Muscle of back (tissue), 11 donors: ENCODE measurements around the gene PNLIPRP3. TPM values are rescaled to one million over a fixed set of nuclear protein-coding genes. Genes with fewer than 3 reads are reported as not detected.

Experiments
- DNase-seq, 3 donors: peaks; one replicate each; pipeline versions ENCODE4 v3.0.0 to v3.0.0-alpha.2; 2013
- polyA plus RNA-seq, 10 donors: library from polyadenylated mRNA; unstranded; fragments of 120-200 nt; gene quantifications; one replicate each; pipeline ENCODE4 v1.2.1, GENCODE V29; 2013; ENCODE audit not compliant: insufficient read length in 10 of 10

Gene PNLIPRP3
- polyA plus RNA-seq, 10 donors = 0.08 to 1.3 TPM; not detected in 8

DNA sequence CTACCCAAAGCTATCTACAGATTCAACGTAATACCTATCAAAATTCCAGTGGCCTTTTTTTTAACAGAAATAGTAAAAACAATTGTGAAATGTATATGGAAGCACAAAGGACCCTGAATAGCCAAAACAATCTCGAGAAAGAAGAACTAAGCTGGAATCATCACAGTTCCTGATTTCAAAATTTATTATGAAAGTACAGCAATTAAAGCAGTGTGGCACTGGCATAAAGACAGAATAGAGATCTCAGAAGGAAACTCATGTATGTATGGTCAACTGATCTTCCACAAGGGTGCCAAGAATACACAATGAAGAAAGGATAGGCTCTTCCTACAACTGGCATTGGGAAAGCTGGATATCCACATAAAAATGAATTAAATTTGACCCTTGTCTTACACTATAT, 23.2 kb downstream of the PNLIPRP3 start:
- no peak for DNase-seq

DNA sequence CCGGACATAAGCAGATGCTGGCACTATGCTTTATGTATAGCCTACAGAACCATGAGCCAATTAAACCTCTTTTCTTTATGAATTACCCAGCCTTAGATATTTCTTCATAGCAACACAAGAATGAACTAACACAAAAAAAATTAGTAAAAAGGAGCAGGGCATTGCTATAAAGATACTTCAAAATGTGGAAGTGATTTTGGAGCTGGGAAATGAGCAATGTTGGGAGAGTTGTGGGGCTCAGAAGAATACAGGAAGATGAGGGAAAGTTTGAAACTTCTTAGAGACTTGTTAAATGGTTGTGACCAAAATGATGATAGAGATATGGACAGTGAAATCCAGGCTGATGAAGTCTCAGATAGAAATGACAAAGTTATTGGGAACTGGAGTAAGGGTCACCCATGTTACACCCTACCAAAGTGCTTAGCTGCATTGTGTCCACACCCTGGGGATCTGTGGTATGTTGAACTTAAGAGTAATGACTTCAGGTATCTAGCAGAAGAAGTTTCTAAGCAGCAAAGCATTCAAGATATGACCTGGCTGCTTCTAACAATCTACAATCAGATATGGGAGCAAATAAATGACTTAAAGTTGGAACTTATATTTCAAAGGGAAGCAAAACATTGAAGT, 24.2 kb downstream of the PNLIPRP3 start:
- DNase-seq = no peak

DNA sequence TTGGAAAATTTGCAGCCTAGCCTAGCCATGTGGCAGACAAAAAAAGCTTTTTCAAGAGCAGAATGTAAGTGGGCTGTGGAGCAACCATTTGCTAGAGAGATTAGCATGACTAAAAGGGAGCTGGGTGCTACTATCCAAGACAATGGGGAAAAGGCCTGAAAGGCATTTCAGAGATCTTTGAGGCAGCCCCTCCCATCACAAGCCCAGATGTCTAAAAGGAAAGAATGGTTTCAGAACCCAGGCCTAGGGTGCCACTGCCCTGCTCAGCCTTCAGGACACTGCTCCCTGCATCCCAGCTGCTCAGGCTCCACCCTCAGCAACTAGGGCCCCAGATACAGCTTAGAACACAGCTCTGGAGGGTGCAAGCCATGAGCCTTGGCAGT, 24.7 kb downstream of the PNLIPRP3 start:
- DNase-seq = no peak

DNA sequence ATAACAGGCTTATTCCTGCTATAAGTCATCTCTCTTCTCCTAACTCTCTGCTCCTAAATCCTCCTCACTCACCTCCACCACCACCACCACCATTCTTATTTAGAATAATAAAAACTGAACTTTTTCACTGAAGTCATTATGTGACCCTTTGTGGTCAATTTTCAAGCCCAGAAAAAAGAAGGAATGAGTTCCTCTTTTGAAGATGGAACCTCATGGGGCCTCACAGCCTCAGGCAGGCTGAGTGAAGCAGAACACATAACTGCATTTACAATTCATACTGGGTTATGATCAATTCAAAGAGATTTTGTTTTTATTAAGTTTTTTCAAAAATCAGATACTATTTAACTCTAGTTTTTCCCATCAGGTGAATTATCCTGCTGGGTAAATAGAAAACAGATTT, 29.8 kb downstream of the PNLIPRP3 start:
- DNase-seq = no peak

DNA sequence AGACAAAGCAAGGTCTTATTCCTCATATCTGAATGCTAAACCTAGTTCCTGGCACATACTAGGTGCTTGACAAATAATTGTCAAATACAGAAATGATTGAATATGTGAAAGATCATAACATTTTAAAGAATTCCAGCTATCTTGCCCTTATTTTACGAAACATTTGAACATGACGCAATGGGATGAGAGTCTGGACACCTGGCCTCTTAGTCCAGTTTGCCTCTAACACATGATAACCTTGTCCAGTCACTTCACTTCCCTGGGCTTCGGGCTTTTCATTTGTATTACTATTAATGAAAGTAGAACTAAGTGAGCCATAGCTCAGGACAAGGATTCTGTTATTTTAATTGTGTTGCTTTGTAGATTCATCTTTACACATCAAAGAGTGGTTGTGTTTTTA, 32.6 kb downstream of the PNLIPRP3 start:
- no peak for DNase-seq

DNA sequence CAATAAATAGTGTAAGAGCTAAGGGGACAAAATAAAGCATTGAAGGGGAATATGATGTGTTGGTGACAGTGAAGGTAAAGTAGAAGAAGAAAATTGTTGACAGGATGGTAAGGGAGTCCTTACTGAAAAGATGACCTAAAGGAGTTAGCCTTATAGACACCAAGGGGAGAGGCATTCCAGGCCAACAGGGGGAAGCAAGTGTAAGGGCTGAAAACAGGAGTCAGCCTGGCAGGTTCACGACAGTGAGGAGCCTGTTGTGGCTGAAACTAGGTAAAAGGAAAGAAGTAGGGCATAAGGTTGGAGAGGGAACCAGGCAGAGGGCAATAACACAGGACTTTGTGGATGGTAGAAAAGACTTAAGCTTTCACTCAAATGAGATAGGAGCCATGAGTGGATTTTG, 34.0 kb downstream of the PNLIPRP3 start:
- no peak for DNase-seq

DNA sequence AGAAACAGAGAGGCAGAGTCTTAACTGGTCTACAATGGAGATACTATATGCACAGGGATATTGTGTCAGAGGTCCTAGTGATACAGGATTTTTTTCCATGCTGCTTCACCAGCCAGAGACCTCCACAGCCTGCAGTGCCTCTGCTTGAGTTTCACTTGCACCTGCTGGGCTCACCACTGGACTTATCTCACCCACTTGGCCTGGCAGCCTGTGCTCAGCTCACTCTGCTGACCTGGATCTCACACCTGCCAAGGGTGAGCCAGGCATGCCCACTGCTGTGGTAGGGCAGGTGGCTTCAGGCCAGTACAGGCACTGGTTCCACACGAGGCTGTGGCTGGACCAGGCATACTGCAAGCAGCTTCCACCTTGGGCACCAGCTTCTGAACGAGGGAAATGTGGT, 36.6 kb downstream of the PNLIPRP3 start:
- no peak for DNase-seq

DNA sequence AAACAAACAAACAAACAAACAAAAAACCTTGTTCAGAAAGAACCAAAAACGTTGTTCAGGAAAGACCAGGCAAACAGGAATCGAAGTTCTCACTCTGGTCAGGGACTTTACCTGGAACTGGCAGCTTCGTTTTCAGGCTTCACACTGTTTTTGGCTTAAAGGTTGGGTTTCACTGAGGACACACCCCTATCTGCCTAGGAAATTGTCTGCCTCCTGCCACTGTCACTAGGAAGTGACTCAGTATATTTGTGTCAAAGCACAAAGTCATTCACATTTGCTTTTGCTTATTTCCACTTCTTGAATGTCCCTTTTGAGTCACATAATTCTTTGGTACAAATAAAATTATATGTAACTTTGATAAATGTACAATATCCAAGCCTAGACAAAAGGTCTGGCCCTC, 37.9 kb downstream of the PNLIPRP3 start:
- DNase-seq = no peak

DNA sequence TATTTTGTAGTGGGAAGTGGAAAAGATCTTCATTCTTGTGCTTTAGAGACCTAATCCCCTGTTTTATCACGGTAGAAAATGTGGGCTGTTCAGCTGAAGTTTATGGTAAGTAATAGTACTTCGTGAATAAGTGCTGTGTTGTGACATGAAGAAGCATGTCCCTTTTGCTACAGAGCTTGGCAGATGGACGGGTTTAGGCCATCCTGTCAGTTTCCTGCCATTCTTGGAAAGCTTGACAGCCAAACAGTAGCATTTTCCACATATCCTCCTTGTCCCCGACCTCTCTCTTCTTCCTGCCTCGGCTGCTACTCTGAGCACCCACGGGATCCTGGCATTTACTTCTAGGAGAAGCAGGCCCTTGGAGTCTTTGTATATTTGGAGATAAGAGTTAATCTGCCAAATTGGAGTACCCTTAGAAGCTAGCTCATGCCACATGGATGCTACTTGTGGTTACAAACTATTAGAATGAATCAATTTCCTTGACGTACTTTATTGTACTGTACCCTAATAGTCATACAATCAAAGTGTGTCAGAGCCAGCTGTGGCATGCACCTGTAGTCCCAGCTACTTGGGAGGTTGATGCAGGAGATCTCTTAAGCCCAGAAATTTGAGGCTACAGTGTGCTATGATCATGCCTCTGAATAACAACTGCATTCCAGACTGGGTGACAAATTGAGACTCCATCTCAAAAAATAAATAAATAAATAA, 39.2 kb downstream of the PNLIPRP3 start:
- DNase-seq = no peak

DNA sequence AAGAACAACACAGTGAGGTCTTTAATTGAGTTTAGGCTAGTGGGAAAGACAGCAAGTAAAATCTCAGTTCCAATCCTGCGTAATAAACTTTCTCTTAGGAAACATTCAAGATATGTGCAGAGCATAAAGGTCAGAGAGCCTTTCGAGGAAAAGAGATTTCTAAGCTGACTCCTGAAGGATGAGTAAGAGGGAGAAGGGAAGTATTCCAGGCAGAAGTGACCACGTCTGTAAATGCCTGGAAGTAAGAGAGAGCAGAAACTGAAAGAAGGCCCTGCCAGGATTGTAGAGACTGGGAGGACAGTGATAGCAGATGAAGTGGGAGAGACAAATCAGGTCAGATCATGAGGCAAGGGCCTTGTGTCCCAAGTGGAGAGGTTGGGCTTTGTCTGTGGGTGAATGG, 41.8 kb downstream of the PNLIPRP3 start:
- DNase-seq = peak in 1 of 3 donors; percentile 21

DNA sequence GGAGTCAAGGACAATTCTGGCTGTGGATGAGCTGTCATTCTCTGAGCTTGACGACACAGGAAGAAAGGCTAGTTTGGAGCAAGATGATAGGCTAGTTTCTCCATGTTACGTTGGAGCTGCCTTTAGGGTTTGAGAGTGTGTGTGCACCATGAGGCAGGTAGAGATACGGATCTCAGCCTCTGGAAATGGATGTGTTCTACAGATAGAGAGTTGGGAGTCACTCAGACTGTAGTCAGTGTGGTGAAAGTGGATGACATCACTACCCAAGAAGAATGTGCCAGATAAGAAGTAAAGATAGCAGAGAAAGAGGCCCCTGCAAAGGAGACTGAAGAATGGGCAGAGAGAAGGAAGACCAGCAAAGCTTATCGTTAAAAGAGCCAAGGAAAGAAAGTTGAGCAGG, 42.4 kb downstream of the PNLIPRP3 start:
- DNase-seq = no peak

DNA sequence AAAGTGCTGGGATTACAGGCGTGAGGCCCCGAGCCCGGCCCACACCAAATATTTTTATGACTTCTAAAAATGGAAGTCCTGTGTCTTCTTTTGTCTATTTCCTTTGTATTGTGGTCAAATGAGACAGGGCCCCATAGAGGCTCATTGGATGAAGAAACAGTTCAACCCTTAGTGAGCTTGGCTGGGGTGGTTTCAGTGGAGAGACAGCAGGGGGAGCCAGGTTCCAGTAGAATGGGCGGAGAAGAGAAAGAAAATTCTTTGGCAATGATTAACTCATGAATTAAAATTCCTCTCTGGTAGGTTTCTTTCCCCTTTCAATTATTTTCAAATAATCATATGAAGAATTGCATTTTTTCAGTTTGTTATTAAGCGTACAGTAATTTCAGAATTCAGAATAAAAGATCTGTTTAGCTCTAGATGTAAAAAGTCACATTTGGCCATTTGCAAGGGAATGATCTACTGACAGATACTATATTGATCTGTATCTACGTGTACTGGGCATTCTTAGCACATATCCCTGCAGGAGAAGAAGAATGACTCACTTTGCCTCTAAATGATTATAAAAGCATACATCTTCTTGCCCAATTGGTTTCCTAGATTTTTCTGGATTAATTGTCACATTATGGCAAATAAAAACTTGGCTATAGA, 43.2 kb downstream of the PNLIPRP3 start:
- DNase-seq = peak in 1 of 3 donors; percentile 46

DNA sequence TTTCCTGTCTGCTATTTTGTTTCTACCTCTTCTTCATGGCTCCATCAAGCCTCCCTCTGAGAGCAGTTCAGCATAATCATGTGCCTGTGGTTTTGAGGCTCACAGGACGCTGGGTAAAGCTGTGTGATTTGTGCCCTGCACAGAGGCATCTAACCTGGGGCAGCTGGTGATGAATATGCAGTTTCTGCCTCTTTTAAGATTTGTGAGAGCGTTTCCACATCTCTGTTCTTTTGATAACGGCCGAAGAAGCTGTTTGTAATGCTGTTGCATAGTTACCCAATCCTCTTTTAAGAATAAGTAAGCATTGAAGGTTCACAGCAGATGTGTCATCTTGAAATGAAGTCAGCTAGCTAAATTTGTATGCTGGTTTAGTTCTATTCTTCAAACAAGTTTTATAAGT, 45.2 kb downstream of the PNLIPRP3 start:
- peak in 1 of 3 donors; percentile 34 for DNase-seq

DNA sequence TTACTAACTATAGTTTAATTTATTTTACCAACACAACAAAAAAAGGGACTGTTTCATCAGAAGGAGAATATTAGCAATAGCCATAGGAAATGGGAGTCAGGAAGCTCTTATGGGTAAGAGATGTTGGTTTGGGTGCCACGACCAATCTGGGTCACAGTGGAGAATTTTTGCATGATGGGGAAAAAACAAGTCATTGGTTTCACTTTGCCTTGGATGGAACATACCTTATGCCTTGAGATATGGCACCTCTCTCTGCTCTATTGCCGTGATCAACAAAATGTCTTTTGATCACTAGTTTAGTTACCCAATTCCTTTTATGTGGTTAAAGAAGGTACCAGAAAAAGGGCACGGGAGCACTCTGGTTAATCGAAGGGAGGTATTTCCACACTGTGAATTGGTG, 48.2 kb downstream of the PNLIPRP3 start:
- DNase-seq = peak in 1 of 3 donors; percentile 10

DNA sequence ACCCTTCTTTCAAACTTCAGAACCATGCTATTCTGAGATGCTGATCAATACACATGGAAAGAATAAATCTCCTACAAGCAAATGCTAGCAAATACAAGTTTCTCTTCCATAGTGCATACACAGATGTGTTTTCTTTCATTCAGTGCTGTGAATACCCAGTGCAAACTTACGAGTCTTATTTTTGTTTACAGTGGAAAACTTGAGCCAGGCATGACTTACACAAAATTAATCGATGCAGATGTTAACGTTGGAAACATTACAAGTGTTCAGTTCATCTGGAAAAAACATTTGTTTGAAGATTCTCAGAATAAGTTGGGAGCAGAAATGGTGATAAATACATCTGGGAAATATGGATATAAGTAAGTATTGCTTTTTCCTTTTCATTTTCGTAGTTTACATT, 48.8 kb downstream of the PNLIPRP3 start:
- peak; percentile 83 to 92 (median 87) for DNase-seq

DNA sequence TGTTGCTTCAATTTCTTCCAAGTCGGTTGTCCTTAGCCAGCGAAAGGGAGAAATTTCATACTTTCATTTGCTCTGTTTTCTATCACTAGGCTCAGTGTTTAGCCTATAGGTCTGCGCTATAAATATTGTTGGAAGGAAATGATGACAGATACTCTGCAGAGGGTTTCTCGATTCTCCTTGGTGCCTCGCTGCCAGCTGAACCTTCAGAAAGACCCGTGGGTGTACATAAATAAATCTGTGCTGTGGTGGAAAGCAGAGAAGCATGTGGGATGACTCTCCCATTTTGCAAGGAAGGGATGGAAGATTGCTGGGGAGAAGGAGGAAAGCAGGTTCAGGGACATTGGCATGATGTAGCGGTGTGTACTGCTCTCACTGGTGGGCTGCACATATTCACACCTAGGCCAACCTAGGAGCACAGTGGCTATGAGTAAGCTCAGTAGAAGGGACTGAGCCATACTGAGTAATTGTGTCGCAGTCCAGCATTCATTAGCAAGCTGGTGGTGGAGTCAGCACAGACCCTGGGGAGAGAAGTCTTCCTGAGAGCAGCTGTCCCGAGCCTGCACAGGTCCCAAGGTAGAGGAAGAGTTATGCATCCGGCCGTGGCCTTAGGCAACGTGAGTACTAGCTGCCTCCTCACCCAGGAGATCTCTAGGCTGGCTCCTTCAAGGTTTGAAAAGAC, 50.5 kb downstream of the PNLIPRP3 start:
- DNase-seq = peak in 1 of 3 donors; percentile 51

DNA sequence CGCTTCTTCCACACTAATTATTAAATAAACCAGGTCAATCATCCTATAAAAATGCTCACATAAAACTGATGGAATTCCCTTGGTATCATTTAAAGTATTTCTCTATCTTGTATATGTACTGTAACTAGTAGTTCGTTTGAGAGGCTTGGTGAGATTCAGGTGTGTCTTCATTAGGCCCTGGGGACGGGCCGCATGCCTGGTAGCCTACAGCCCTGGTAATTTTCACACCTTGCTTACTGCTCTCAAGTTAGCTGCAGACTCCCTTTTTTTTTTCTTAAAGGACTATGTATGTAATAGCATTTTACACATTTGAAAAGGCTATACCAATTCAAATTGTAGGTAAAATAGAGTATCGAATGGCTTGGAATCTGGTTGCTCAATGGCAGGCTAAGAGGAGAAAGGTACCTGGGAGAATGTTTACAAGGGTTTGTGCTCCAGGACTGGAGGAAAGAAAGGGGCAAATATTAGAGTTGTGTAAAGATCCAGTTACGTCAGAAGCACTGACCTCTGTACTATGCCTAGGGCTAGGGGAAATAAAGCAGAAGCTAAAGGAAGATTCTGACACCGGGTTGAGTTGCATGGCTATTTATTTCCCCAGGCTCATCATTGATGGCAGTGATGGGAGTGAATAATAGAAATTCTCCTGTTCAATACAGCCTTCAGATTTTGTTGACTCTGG, 59.3 kb downstream of the PNLIPRP3 start:
- no peak for DNase-seq

DNA sequence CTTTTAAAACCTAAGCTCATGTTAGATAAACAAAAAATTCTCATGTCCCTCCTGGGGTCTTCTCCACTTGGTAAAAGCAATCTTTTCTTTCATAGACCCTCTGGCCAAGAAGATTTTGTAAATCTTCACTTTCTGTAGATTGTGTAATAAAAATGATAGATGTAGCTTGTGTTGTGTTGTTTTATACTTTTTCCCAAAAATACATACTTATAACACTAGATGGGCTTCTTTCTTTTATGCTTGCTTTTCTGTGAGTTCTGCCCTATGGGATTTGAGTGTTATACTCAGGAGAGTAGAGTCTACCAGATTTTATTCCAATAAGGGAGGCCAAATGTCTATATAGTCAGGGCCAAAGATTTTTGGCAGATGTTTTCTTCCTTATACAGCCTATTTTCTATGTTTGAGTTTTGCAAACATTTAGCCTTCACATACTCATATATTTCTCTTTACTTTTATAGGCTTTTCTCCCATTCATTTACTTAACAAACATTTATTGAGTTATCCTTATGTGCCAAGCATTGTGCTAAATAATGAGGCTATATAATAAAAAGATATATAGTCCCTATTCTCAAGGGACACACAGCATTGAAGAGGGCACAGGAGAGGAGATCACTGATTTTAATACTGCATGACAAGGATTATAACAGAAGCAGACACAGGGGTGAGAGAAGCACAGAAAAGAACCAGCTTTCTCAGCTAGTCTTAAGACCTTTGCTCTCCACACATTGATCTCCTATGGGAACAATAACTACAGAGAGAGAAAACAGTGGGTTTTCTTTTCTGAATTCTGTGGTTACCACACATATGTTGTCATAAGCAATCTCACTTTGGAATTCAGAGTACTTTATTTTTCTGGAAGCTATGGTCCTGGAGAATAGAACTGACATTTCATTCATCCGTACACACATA, 60.1 kb downstream of the PNLIPRP3 start:
- peak; percentile 80 to 93 (median 84) for DNase-seq

DNA sequence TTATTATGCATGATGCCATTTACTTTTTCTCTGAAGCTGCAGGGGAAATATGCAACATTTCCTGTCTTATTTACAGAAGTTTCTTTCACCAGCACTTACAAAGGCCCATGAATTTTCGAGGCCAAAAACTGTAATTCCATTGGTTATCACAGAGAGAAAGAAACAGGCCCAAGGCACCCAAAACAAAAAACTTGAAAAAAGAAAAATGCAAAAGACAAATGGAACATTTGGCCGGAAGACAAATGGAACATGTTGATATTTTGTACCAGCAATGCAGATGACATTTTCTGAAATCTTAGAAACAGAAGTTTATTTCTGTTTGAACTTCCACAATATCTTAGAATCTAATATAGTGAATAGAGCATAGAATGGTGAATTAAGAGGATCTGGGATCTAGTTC, 61.8 kb downstream of the PNLIPRP3 start:
- DNase-seq = no peak

DNA sequence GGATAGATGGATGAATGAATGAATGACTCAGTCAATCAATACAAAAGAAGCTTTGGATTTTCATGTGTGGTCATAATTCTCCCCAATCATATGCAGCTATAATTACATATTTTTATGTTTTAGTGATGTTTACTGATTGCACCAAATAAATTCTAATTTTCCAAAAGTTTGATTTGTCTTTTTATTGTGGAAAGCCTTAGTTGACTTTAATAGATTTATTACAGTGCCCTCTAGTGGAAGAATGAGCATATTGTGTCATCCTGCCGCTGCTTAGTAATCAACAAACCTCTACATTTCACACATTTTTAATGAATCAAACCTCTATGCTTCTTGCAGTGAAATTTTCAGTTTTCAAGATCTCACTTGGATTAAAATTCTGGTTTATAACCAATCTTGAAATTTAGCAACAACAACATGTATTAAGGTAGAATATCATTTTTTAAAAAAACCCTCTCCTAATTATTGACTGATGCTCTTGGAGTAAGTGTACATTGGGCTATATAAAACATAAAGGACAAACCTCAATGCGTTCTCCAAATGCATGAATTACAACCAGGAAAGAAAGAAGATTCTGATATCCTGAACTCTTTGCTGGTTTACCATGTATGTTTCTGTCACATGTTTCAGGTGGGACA, 62.5 kb downstream of the PNLIPRP3 start:
- DNase-seq = peak in 1 of 3 donors; percentile 49
